Measurements from ENCODE around the gene AUTS2. TPM values are rescaled to one million over a fixed set of nuclear protein-coding genes. Genes with fewer than 3 reads are reported as not detected.

The AUTS2 gene
- total RNA-seq, 1 donor from 2014 or later = 53.0 TPM

GRCh38 chr7:70241536-70242175 lies 643.4 kb downstream of the AUTS2 start:
- Histone ChIP-seq H3K9me3 (no peaks in the 10 kb centered on the region), H3K4me1 (no peaks in the 10 kb centered on the region), H3K36me3 (no peaks in the 10 kb centered on the region), H3K27ac (no peak overlapping the region), H3K27me3 (no peaks in the 10 kb centered on the region), H3K4me3 (no peak overlapping the region)
- intact Hi-C loops (cut with DNase I) = no loop called here
- no peak for DNase-seq (ENCODE audit: extremely low spot score in 2 of 2)
- TF ChIP-seq POLR2AphosphoS5 (IDR thresholded peaks at IDR 0.05; ENCODE audit: insufficient read depth in 1 of 2, low read depth in 1 of 2) = no peak
- no peak for TF ChIP-seq CTCF (IDR thresholded peaks at IDR 0.05)
- TF ChIP-seq POLR2A (IDR thresholded peaks at IDR 0.05) = no peak

DNA sequence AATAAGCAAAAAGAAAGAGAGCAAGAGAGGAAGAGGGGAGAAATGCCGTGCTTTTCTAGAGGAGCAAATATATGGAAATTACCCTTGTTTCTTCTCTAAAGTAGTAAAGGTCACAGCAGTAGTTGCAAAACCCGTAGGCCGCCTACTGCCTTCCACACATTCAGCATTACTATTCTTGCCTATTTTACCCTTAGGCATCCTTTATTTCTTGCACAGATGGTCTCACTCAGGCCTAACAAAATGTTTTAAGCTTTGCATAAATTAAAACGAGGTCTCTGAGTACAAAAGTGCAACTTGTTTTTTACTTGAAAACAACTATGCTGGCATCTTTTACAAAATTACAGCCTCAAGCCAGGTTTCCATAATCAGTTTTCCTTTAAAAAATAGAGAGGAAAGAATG lies 644.6 kb downstream of the AUTS2 start:
- intact Hi-C loops (cut with DNase I) = no loop called here

DNA sequence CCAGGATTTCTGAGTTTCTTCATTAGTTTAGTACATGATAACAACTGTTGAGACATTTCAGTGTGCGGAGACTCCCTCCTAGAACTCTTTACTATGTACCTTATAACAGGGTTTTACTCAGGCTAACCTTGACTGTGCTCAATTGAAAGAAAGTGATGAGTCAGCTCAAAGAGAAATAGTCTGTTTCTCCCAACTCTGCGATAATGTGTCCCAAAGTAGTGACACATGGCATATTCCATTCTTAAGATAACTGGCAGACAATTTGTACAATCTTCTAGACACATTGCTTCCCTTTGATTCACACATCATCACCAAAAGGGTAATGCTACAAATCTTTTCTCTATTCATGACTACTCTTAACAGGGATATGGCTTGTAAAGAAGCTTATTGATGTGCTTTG lies 645.2 kb downstream of the AUTS2 start:
- H3K27ac ChIP-seq = no peak overlapping the region
- no peak for DNase-seq (ENCODE audit: extremely low spot score in 2 of 2)
- H3K27me3 ChIP-seq = no peaks in the 10 kb centered on the region
- H3K9me3 ChIP-seq = no peaks in the 10 kb centered on the region
- H3K36me3 ChIP-seq = no peaks in the 10 kb centered on the region
- intact Hi-C loops (cut with DNase I) = no loop called here
- TF ChIP-seq POLR2A (IDR thresholded peaks at IDR 0.05) (no peak), CTCF (IDR thresholded peaks at IDR 0.05) (no peak), POLR2AphosphoS5 (IDR thresholded peaks at IDR 0.05; ENCODE audit: insufficient read depth in 1 of 2, low read depth in 1 of 2) (no peak)
- H3K4me1 ChIP-seq = no peaks in the 10 kb centered on the region
- no peak overlapping the region for H3K4me3 ChIP-seq

More for the DNA sequence above, 644.6 kb downstream of the AUTS2 start:
- Histone ChIP-seq H3K4me1 (no peaks in the 10 kb centered on the region), H3K27ac (no peak overlapping the region), H3K9me3 (no peaks in the 10 kb centered on the region), H3K36me3 (no peaks in the 10 kb centered on the region), H3K27me3 (no peaks in the 10 kb centered on the region), H3K4me3 (no peak overlapping the region)
- no peak for DNase-seq (ENCODE audit: extremely low spot score in 2 of 2)
- no peak for TF ChIP-seq POLR2AphosphoS5 (IDR thresholded peaks at IDR 0.05; ENCODE audit: insufficient read depth in 1 of 2, low read depth in 1 of 2)
- TF ChIP-seq POLR2A (IDR thresholded peaks at IDR 0.05) = no peak
- TF ChIP-seq CTCF (IDR thresholded peaks at IDR 0.05) = no peak

DNA sequence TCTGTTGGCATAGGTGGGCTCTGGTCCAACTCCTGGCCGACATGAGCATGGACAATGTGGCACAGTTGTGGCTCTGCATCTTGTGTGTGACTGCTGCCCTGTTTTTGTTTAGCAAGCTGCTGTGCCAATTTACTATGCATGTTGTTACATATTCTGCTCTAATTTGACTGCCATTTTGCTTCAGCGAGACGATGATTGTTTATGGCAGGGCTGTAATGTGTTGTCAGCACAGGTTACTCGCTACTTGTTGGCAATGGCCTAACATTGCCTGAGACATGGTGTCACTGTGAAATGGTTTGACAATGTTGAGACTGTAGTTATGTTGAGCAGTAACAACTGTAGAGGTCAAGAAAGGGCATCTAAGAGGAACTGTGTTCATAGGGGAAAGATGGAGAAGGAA lies 659.6 kb downstream of the AUTS2 start:
- Histone ChIP-seq H3K27me3 (no peaks in the 10 kb centered on the region), H3K27ac (no peak overlapping the region), H3K4me3 (no peak overlapping the region), H3K4me1 (peaks cover 4% of the 10 kb centered on the region), H3K9me3 (no peaks in the 10 kb centered on the region), H3K36me3 (no peaks in the 10 kb centered on the region)
- intact Hi-C loops (cut with DNase I) = no loop called here
- DNase-seq (ENCODE audit: extremely low spot score in 2 of 2) = no peak
- TF ChIP-seq CTCF (IDR thresholded peaks at IDR 0.05) (no peak), POLR2A (IDR thresholded peaks at IDR 0.05) (no peak), POLR2AphosphoS5 (IDR thresholded peaks at IDR 0.05; ENCODE audit: insufficient read depth in 1 of 2, low read depth in 1 of 2) (no peak)

DNA sequence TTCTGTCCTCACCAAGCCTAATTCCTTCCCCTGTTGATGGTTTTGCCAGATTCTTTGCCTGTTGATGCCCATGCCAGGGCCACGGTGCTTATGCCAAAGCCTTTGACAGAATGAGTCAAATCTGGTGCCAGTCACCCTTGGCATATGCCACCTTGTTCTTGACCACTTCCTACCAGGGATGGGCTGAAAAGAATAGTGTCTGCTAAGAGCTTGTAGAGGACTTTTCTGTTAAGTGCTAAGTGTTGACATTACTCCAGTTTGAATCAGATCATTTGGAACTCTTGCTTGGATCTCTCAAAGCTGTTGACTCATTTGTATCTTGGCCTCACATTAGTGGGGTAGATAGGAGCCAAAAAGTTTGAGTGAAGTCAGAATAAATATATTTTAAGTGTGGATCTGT lies 661.2 kb downstream of the AUTS2 start:
- Histone ChIP-seq H3K4me3 (no peak overlapping the region), H3K9me3 (no peaks in the 10 kb centered on the region), H3K36me3 (no peaks in the 10 kb centered on the region), H3K4me1 (peaks cover 4% of the 10 kb centered on the region), H3K27ac (no peak overlapping the region), H3K27me3 (no peaks in the 10 kb centered on the region)
- intact Hi-C loops (cut with DNase I) = no loop called here
- no peak for TF ChIP-seq CTCF (IDR thresholded peaks at IDR 0.05)
- TF ChIP-seq POLR2A (IDR thresholded peaks at IDR 0.05) = no peak
- TF ChIP-seq POLR2AphosphoS5 (IDR thresholded peaks at IDR 0.05; ENCODE audit: insufficient read depth in 1 of 2, low read depth in 1 of 2) = no peak
- DNase-seq (ENCODE audit: extremely low spot score in 2 of 2) = no peak

All from vagina (tissue), 2 donors.